ENCODE measurements around the gene BCAS1. TPM values are rescaled to one million over a fixed set of nuclear protein-coding genes. Genes with fewer than 3 reads are reported as not detected.

BCAS1 gene, protein sequence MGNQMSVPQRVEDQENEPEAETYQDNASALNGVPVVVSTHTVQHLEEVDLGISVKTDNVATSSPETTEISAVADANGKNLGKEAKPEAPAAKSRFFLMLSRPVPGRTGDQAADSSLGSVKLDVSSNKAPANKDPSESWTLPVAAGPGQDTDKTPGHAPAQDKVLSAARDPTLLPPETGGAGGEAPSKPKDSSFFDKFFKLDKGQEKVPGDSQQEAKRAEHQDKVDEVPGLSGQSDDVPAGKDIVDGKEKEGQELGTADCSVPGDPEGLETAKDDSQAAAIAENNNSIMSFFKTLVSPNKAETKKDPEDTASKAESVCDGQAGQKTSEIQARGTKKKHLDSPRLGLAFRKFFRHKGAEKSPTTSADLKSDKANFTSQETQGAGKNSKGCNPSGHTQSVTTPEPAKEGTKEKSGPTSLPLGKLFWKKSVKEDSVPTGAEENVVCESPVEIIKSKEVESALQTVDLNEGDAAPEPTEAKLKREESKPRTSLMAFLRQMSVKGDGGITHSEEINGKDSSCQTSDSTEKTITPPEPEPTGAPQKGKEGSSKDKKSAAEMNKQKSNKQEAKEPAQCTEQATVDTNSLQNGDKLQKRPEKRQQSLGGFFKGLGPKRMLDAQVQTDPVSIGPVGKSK
- total RNA-seq, result under 0.01 TPM in 1 of 2 replicates, not detected in the other

DNA sequence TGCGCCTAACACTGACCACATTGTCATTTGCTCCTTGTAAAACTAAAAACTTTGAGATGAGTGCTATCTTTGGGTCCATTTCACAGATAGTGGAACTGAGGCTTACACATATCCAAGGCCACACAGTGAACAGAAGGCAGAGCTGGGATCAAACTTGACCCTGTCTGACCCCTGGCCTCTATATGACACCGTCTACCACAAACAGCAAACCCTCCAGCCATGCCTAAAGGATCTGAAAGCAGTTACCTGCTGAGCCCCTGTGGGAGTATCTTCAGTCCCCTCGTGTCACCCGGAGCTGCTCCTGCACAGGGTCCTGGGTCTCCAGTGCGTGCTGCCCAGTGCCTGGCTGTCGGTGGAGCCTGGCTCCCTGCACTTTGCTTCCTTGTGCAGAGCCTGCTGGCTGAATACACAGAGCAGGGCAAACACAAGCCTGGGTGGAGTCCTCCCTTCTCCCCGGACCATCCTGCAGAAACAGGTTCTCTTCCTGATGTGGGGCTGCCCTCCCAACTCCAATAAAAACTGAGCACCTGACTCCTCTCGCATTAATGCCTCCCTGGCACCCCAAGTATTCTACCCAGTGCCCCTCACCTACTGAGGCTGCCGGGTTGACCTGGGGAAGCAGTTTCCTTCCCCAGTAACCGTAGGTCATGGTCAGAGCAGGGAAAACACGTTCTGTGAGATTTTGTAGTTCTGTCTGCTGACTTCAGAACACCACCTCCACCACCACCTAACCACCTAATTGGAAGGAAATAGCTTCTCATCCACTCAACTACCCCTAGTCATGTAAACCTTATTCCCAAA, at the start of gene BCAS1:
BCAS1 (minus strand) TSS at position 408 of the 801 bp plus-strand sequence. CDS start 11,876 bp downstream, outside the sequence.

Other genes starting within 250 kb of the BCAS1 start
- gene CYP24A1, start 103.4 kb upstream of the BCAS1 start, total RNA-seq, result not detected in 2 replicates
- gene PFDN4, start 137.5 kb upstream of the BCAS1 start, total RNA-seq, result 79.2 and 88.1 TPM in 2 replicates